Stimulated activated naive CD4-positive, alpha-beta T cell treated with Interleukin-2 at 50 U/mL for 16 hours (primary cell): ENCODE data around the gene RPP21.
"Not testable (repeated sequence)": the region's sequence is repeated elsewhere in the genome, so short reads cannot be mapped to it uniquely, and the experiment has no call there.

Experiments
- DNase-seq: peaks from one replicate; lab custom pipeline; 2025; lab: John Stamatoyannopoulos, UW

The RPP21 gene

DNA sequence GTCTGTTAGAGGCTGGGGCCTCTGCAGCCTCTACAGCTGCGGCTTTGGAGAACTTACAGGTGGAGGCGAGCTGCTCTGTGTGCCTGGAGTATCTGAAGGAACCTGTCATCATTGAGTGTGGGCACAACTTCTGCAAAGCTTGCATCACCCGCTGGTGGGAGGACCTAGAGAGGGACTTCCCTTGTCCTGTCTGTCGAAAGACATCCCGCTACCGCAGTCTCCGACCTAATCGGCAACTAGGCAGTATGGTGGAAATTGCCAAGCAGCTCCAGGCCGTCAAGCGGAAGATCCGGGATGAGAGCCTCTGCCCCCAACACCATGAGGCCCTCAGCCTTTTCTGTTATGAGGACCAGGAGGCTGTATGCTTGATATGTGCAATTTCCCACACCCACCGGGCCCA, 15.6 kb upstream of the RPP21 start:
- DNase-seq = no peak

DNA sequence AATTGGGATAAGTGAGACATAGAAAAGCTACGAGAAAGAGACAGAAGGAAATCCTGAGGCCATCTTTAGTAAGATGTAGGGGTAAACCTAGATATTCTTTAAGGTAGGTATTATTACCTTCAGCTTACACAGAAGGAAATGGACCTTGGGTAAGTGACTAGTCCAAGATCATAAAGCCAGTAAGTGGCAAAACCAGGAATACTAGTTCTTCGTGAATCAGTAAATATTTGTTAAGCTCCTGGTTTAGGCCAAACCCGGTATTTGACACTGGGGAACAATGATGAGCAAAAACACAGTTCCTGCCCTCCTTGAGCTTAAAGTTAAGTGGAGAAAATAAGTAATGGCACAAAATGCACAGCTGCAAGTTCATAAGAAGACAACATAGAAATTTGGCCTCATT, 13.0 kb upstream of the RPP21 start:
- DNase-seq = no peak

DNA sequence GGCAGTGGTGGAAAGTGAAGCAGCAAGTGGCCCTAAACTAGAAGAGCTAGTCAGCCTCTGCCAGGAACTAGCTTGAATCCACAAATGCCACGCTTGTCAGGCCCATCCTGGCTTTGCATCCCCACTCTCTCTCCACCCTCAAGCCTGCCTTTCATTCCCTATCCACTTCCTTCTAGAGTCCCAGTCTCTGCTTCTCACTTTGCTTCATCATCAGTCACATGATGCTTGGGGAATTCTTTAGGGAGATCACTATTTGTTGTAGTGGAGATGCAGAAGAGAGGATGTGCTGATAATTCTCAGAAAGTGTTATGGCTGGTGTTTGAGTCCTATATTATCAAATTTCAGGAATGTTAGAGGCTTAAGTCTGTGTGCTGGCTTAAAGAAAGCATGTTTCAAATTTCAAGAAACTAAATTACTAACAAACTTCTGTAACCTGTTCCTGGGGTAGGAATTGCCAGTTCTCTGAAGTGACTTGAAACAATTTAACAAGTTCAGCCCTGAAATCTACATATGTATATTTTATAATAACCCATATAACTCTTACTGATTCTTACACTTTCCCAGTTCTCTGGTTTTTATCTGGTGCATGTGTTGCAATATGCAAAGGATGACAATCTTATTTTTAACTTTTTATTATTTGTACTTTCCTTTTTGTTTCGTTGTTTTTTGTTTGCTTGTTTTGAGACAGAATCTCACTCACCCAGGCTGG, 10.7 kb upstream of the RPP21 start:
- DNase-seq = no peak

DNA sequence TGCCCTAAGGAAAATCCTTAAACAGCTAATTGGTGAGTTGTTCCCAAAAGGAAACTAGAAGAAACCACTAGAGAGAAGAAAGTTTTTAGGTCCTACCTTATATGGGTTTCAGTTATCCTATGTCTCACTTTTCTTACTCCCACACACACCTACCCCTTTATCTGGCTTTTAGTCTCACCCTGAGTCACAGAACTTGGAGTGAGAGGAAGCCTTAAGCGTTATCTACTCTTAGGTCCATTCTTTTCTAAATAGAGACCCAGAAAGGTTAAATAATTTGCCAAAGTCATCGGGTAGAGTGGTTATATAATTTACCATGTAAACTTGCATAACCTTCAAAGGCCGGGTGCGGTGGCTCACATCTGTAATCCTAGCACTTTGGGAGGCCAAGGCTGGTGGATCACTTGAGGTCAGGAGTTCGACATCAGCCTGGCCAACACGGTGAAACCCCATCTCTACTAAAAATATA, 4.3 kb upstream of the RPP21 start:
- DNase-seq = no peak

DNA sequence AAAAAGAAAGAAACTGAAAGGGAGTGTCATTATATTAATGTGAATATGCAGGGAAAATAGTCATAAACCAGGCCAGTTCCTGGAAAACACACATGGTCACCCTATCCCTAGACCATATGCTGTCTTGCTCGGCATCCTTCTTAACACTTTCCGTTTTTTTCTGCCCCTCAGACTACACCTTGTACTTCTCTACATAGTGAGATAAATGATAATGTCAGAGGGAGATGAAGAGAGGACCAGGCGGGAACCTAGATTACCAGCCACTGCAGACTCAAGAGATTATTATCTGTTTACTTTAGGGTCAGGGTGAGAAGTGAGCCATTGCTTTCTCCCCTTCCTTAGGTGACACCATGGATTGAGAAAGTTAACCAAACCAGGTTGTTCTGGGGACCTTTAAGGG, 3.7 kb upstream of the RPP21 start:
- no peak for DNase-seq

DNA sequence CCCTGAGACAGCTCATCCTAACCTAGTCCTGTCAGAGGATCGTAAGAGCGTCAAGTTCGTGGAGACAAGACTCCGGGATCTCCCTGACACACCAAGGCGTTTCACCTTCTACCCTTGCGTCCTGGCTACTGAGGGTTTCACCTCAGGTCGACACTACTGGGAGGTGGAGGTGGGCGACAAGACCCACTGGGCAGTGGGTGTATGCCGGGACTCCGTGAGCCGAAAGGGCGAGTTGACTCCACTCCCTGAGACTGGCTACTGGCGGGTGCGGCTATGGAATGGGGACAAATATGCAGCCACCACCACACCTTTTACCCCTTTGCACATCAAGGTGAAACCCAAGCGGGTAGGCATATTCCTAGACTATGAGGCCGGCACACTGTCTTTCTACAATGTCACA, 3.2 kb upstream of the RPP21 start:
- DNase-seq = no peak

DNA sequence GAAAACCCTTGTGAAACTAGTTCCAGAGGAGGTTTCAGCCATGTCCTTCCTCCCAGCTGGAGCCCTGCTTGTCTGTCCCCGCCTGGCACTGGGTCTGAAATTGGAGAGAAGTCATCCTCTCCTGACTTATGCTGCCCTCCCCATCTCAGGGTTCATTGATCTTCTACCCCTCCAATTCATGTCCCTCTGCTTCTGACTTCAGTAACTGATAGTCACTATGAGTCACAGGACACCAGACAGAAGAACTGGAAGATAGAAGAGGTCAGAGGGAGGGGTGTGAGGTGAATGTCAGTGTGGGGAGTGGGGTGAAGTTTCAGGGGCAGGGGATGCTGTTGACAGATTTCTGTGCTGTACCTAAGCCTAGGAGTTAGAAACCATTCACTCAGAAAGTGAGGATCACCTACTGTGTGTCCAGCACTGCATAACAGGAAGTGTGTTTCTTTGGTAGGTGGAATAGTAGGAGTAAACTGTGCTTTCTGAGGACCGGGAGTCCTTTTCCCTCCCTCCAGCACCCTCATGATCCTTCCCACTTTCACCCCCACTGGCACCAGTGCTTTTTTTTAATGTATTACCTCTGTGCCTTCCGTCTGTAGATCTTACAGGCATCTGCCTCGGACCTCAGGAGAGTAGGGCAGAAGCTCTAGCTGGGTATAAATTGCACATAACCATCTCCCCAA, 627 bp upstream of the RPP21 start:
- no peak for DNase-seq

DNA sequence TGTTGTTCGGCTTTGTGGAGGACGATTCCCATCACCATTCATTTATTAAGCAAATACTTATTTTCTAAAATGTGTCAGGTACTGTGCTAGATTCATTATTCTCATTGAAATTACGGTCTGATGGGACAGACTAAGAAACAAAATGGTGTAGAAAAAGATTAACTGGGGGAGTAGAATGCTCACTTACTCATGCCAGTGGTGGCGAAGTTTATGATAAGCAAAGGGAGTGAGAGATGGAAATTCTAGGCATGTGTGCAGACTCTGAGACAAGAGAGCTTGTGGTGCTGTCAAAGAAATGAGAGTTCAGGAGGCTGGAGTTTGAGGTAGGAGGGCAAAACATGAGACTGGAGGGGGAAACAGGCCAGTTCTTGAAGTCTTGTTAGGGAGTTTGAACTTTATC, 896 bp downstream of the RPP21 start:
- DNase-seq = no peak

DNA sequence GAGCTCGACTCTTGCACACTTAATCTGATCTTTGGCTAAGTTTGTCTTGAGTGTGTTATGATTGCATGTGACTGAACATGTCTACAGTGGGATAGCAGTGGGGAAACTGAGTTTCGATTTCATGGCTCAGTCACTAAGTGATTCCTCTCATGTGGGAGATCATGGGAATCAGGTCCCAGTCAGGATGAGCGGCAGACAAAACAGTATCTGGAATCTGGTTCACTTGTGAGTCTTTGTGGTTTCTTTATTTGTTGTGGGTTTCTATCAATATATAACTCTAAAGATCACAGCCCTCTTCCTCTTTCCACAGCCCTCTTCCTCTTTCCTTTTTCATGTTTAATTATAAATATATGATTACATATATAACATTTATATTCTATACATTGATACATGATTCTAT, 4.0 kb downstream of the RPP21 start:
- DNase-seq = no peak

DNA sequence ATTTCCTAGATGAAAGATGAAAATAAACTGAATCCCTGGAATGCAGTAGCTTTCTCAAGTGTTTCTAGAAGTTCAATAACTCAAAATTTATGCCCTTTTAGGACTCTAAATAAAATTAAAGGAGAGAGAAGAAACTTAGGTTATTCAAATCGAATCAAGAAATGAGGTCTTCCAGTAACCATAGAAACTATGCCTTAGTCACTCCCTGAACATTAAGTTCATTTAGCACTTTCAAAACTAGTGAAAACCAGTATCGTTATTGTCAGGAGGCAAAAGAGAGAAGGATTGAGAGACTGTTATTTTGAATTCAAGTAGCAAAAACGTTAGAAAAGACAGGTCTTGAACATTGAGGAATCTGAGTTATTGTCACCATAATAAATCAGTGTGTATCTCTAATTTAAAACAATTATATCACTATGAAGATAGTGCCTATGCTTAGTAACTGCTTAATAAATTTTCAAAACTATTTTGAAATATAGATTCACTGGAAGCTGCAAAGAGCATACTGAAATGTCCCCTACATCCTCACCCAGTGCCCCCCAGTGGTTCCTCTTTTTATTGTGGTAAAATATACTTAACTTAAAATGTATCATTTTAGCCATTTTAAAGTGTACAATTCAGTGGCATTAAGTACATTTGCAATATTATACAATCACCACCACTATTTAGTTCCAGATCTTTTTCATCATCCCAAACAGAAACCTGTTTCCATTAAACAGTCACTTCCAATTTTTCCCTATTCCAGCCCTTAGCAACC, 4.6 kb downstream of the RPP21 start:
- DNase-seq = no peak

DNA sequence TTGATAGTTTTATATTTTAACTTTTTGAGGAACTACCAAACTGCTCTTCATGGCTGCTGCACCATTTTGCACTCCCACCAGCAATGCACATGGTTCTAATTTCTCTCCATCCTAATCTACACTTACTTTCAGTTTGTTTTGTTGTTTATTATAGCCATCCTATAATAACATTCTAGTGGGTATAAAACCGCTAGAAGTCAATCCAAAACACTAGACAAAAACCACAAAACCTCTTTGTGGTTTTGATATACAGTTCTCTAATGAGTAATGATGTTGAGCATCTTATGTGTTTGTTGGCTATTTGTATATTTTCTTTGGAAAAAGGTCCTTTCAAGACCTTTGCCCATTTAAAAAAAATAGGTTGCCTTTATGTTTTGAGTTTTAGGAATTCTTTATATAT, 5.6 kb downstream of the RPP21 start:
- no peak for DNase-seq

DNA sequence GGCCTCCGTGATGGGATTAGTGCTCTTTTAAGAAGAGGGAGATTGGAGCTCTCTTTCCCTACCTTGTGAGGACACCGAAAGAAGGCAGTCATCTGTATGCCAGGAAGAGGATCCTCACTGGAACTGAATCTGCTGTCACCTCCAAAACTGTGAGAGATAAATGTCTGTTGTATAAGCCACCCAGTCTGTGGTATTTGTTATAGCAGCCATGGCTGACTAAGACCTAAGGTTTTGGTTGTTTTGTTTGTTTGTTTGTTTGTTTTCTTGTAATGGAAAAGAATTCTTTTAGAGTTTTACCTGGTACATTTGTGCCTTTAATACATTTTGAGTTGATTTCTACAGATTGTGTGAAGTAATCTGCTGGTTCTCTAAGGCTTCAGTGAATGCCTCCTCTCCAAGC, 7.6 kb downstream of the RPP21 start:
- DNase-seq = no peak

DNA sequence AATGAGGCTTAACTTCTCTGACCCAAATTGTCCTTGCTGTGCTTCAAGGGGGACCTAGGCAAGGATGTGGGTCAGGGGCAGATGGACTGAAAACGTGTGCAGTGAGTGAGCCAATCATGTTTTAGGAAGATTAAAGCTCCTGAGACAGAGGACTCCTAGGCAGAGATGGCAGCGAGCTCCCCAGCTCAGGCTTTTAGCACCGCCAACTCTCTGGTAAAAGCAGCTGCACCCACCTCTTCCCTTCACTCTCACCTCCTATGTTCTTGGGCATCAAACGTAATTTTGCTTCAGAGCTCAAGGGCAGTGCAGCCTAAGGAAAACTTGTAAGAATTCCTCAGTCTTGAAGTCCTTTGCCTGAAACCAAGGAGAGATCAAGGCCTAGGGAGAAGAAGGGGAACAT, 10.3 kb downstream of the RPP21 start:
- DNase-seq = no peak

DNA sequence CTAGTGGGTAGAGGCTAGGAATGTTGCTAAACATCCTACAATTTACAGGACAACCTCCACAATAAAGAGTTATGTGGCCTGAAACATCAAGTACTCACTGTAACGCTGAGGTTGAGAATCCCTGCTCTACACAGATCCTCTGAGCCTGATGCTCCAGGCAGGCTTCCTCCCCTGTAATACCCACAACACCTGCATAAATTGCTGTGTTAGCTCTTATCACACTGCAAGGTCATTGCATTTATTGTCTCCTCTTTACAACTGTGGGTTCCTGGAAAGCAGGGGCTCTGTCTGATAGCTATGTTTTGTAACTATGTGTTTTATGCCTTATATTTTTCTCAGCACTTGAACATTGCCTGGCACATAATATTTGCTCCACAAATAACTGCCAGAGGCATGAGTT, 11.6 kb downstream of the RPP21 start:
- DNase-seq = no peak

DNA sequence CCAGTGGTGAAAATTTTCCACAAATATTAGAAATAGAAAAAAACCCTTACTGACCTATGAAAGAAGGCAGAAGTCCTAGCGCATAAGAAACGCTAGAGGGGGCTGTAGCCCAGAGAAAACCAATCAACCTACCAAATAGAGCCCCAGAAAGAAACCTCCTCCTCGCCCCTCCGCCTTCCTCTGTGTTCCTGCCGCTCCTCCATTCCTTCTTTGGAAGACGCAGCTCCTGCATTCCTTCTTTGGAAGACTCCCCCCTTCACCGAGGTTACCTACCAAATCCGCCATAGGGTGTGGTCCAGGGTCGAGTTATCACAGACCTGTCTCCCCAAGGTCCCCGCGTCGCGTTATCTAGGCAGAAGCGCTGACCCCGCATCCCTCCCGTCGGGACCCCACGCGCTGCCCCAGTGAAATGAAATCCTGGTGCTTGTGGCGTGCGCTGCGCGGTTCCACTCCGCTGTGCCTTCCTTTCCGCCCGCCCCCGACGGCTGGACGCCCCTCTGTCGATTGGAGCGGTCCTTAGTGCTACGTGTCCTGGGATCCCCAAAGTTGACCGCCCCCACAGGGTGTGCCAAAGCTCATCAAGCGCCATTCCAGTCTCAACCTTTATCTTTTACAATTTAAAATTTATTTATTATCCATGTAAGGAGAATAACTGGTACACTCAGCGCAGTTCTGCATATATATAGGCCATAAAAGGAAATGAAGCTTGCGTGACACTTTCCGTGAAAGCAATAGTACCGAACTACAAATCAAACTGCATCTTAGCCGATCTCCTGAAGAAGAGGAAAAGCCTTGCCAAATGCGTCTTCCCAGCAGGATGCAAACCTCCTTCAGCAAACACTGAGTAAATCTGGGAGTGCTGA, 13.0 kb downstream of the RPP21 start:
- peak; percentile 24 for DNase-seq

DNA sequence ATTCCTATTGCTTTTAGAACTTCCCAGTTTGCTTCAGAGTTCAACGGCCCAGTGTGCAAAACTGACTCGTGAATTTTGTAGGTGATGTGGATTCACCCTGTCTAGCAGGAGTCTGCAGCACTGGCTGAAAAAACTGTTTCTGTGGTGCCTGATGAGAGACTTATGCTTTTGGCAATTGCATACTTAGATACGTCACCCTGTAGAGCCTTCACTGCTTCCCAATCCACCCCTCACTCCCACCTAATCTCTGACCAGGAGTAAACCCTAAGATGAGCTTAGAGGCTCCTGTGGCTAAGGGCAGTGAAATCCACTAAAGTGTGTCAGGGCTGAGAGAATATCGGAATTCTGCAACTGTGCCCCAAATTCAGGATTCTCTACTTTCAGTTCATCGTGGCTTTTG, 14.3 kb downstream of the RPP21 start:
- DNase-seq = no peak

DNA sequence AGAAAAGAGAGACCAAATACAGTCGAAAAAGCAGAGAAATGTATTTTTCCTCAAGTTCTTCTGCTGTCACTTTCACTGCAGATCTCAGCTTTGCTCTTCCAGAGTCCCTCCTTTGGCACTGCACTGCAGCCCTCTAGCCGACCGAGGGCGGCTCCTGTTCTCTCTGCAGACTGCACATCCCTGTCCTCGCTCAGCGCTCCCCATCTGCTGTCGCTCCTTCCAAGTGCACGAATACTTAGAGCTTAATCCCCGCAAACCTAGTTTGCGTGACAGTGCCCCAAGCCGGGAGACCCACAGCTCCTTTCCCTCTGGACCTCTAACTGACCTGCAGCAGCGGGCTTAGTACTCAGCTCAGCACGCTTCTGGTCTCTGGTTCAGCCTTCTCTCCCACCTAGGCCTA, 15.2 kb downstream of the RPP21 start:
- no peak for DNase-seq

DNA sequence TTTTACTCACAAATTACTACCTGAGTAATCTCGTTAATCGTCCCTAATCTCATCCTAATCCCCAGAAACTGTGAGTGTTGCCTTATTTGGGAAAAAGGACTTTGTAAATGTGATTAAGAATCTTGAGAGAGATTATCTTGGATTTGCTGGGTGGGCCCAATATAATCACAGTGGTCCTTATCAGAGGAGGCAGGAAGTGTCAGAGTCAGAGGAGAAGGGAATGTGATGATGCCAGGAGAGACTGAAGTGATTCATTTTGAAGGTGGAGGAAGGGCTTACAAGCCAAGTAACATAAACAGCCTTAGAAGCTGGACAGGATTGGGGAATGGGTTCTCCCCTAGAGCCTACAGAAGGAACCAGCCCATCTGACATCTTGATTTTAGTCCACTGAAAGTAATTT, 16.7 kb downstream of the RPP21 start:
- no peak for DNase-seq

DNA sequence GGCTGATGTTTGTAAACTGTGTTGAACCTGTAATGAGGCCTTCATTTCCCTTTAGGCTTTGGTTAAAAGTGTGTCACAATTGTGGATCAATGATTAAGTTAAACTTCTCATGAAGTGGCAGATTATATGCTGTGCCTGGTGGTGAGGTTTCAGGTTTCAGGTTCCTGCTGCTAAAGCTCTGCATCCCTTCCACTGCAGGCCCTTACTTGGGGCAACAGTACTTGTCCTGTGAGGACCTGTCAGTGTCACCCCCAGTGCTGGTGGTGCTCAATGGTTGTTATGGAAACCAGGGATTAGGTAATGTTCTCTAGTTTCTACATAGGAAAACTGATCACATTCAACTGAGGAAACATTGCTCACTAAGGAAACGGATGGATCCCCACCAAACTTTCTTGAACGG, 18.5 kb downstream of the RPP21 start:
- DNase-seq = no peak

DNA sequence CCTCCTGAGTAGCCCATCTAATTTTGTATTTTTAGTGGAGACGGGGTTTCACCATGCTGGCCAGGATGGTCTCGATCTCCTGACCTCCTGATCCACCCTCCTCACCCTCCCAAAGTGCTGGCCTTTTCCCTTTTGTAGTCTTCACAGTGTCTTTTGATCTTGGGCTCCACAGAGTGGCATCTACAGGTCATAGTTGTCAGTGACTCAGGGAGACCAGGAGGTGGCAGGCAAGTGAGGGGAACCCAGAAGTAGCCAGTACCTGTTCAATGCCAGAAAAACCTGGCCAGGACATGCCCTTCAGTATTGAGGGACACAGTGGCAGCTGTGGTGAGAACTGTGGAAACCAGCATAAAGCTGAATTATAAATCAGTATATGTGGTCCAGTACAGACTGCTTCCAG, 19.6 kb downstream of the RPP21 start:
- DNase-seq = no peak

DNA sequence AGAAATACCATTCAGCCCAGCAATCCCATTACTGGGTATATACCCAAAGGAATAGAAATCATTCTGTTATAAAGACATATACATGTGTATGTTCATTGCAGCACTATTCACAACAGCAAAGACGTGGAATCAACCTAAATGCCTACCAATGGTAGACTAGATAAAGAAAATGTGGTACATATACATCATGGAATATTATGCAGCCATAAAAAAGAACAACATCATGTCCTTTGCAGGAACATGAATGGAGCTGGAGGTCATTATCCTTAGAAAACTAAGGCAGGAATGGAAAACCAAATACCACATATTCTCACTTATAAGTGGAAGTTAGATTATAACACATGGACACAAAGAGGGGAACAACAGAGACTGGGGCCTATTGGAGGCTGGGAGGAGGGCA, 24.3 kb downstream of the RPP21 start:
- DNase-seq = not testable (repeated sequence)

DNA sequence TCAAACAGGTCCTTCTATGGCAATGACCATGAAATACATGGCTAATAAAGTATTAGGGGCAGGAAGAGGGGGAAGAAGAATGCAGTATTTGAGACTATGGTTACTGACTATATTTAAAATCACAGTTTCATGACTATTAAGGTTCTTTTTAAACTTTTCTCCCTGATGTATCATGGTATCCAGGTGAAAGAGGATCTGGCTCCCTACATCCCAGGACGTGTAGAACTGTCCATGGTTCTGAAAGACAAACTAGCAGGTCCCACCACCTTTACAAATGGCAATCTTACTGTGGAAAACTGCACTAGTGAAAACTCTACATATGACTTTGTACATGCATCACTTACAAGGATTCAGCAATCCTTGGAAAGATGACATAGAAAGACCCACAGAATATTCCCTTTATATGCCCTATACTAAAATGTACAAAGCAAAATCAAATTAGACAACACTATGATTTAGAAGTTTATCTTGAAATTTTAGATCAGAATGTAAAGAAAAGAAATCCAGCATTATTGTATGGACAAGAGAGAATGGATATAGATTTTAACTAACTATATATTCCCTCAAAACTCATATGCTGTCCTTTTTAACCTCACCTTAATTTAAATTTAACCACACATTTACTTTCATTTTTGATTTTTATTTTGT, 33.5 kb downstream of the RPP21 start:
- no peak for DNase-seq
